HCT116 (cell line): ENCODE data around the gene LRRN1. TPM values are rescaled to one million over a fixed set of nuclear protein-coding genes. Genes with fewer than 3 reads are reported as not detected.

Experiments
- ATAC-seq: fragments of 200-7000 bp; cut with Tn5 transposase; 2 replicates; pipeline ENCODE4 v1.9.1; 2020; ENCODE audit warnings: mild to moderate bottlenecking, moderate library complexity
- BruUV-seq: library from RNA; stranded (reverse); fragments of 400-500 nt; replicated peaks from 2 replicates; lab custom pipeline; 2021; lab: Mats Ljungman, UMichigan
- CTCF ChIA-PET: fragments of 300-600 bp; sonication (Branson Sonifier 250); formaldehyde crosslinking; loops from one replicate; lab custom pipeline; 2021; ENCODE audit warnings: antibody characterized with exemption; lab: Charles Lee
- POLR2A ChIA-PET: fragments of 300-600, 350-600 bp; sonication (Branson Sonifier 250); formaldehyde crosslinking; loops from one replicate; lab custom pipeline; 2021; ENCODE audit warnings: antibody characterized with exemption; lab: Charles Lee
- RAD21 ChIA-PET, 2 experiments: fragments of 300-600 bp; sonication (Branson Sonifier 250); formaldehyde crosslinking; loops; one replicate each; lab custom pipeline; 2023; ENCODE audit warnings: low total read pairs in 2 of 2; ENCODE audit not compliant: uncharacterized antibody in 2 of 2, unreplicated experiment in 2 of 2, low non-redundant PET in 1 of 2; lab: Charles Lee
- DNase-seq: peaks from one replicate; pipeline ENCODE4 v3.0.0-alpha.2; 2010; ENCODE audit warnings: low read depth, low spot score
- H2AFZ ChIP-seq: fragments of 200-600 bp; shearing (Covaris generic), sonication (generic); 2 replicates; pipeline ENCODE4 v1.6.1; 2017; ENCODE audit warnings: low read depth, mixed run types, mixed read lengths, antibody characterized with exemption, low read length; ENCODE audit not compliant: poor library complexity, severe bottlenecking
- H3K27ac ChIP-seq: 2 replicates; pipeline ENCODE4 v1.5.1; 2012; ENCODE audit warnings: low read depth, low read length
- H3K27me3 ChIP-seq: fragments of 200-600 bp; sonication (generic); 2 replicates; pipeline ENCODE4 v1.6.1; 2016; ENCODE audit warnings: mixed run types, low read length, mixed read lengths; ENCODE audit not compliant: insufficient read depth
- H3K36me3 ChIP-seq, 2 experiments: fragments of 200-500 bp in 1 of 2; fragments of 200-600 bp in 1 of 2; sonication (Bioruptor generic) in 1 of 2; sonication (generic) in 1 of 2; 2 replicates each; pipeline versions ENCODE4 v1.5.1 to v1.6.1; 2014 to 2016; ENCODE audit warnings: low read length in 2 of 2, inconsistent platforms in 1 of 2, mixed read lengths in 1 of 2, mixed run types in 1 of 2; ENCODE audit not compliant: insufficient read depth in 2 of 2, control insufficient read depth in 1 of 2
- H3K4me1 ChIP-seq, 2 experiments: fragments of 200-600 bp in 1 of 2; sonication (generic) in 1 of 2; 2 replicates each; pipeline versions ENCODE4 v1.5.1 to v1.6.1; 2012 to 2017; ENCODE audit warnings: low read length in 2 of 2, inconsistent platforms in 1 of 2, mild to moderate bottlenecking in 1 of 2, mixed read lengths in 1 of 2, mixed run types in 1 of 2, moderate library complexity in 1 of 2; ENCODE audit not compliant: insufficient read depth in 2 of 2, control insufficient read depth in 1 of 2
- H3K4me2 ChIP-seq: fragments of 200-600 bp; sonication (generic); 2 replicates; pipeline ENCODE4 v1.6.1; 2017; ENCODE audit warnings: mixed run types, low read length, mixed read lengths
- H3K4me3 ChIP-seq, 2 experiments: fragments of 200-600 bp in 1 of 2; sonication (generic) in 1 of 2; replicated peaks in 1 of 2; 2 replicates each; pipeline ENCODE4 v1.5.1; 2011 to 2016; ENCODE audit warnings: low read length in 2 of 2, control low read depth in 1 of 2, low read depth in 1 of 2, mild to moderate bottlenecking in 1 of 2, mixed read lengths in 1 of 2, mixed run types in 1 of 2
- H3K79me2 ChIP-seq: fragments of 200-600 bp; sonication (generic); 2 replicates; pipeline ENCODE4 v1.6.1; 2017; ENCODE audit warnings: mild to moderate bottlenecking, mixed run types, low read length, moderate library complexity, mixed read lengths; ENCODE audit not compliant: insufficient read depth
- H3K9ac ChIP-seq: fragments of 200-600 bp; sonication (generic); 2 replicates; pipeline ENCODE4 v1.6.1; 2016; ENCODE audit warnings: low read length, mixed read lengths
- H3K9me2 ChIP-seq: fragments of 200-600 bp; sonication (generic), shearing (Covaris generic); 2 replicates; pipeline ENCODE4 v1.6.1; 2017; ENCODE audit warnings: mixed run types, mild to moderate bottlenecking, moderate library complexity; ENCODE audit not compliant: insufficient read depth
- H3K9me3 ChIP-seq, 2 experiments: fragments of 200-500 bp in 1 of 2; fragments of 200-600 bp in 1 of 2; sonication (Bioruptor generic) in 1 of 2; sonication (generic) in 1 of 2; 2 replicates each; pipeline ENCODE4 v1.6.1; 2014 to 2017; ENCODE audit warnings: low read length in 2 of 2, mixed read lengths in 2 of 2, inconsistent platforms in 1 of 2, low read depth in 1 of 2, mild to moderate bottlenecking in 1 of 2, mixed run types in 1 of 2, moderate library complexity in 1 of 2; ENCODE audit not compliant: control insufficient read depth in 1 of 2, insufficient read depth in 1 of 2
- H4K20me1 ChIP-seq: fragments of 200-600 bp; sonication (generic), shearing (Covaris generic); 2 replicates; pipeline ENCODE4 v1.6.1; 2017; ENCODE audit warnings: mixed run types, mild to moderate bottlenecking, moderate library complexity; ENCODE audit not compliant: insufficient read depth
- CBX3 ChIP-seq: IDR thresholded peaks from 2 replicates; pipeline ENCODE4 v1.6.1; 2012; ENCODE audit warnings: low read depth
- ELF1 ChIP-seq: IDR thresholded peaks from 2 replicates; pipeline ENCODE4 v1.6.1; 2012; ENCODE audit warnings: low read depth, borderline replicate concordance
- EZH2 ChIP-seq: fragments of 200-600 bp; sonication (generic); IDR thresholded peaks from 2 replicates; pipeline ENCODE4 v1.6.1; 2017; ENCODE audit warnings: antibody characterized with exemption, mixed run types
- EZH2phosphoT487 ChIP-seq: fragments of 200-600 bp; IDR thresholded peaks from 2 replicates; pipeline ENCODE4 v1.6.1; 2018; ENCODE audit warnings: antibody characterized with exemption, borderline replicate concordance
- POLR2A ChIP-seq: IDR thresholded peaks from 2 replicates; pipeline ENCODE4 v1.7.0; 2011; ENCODE audit warnings: borderline replicate concordance; ENCODE audit not compliant: insufficient read depth, insufficient read length; ENCODE audit errors: extremely low read depth
- POLR2AphosphoS5 ChIP-seq: IDR thresholded peaks from 2 replicates; pipeline ENCODE4 v1.6.1; 2011; ENCODE audit warnings: mild to moderate bottlenecking, low read depth, low read length, moderate library complexity
- REST ChIP-seq: IDR thresholded peaks from 2 replicates; pipeline ENCODE4 v1.6.1; 2012; ENCODE audit warnings: low read depth
- SIN3A ChIP-seq: IDR thresholded peaks from 2 replicates; pipeline ENCODE4 v1.6.1; 2012; ENCODE audit warnings: low read depth
- TCF7L2 ChIP-seq: IDR thresholded peaks from 2 replicates; pipeline ENCODE4 v1.7.0; 2011; ENCODE audit warnings: borderline replicate concordance, inconsistent platforms; ENCODE audit not compliant: insufficient read depth, insufficient read length; ENCODE audit errors: extremely low read depth
- intact Hi-C: fragments of 100-400 bp; cut with micrococcal nuclease; formaldehyde crosslinking; loops from 2 replicates; pipeline ENCODE4 v1.10.0; 2022
- total RNA-seq: library from RNA; stranded (reverse); gene quantifications from one replicate; pipeline ENCODE4 v1.2.1, GENCODE V29; 2021; ENCODE audit not compliant: unreplicated experiment

The LRRN1 gene
- total RNA-seq, 1 experiment from 2014 or later: 0.10 TPM

DNA sequence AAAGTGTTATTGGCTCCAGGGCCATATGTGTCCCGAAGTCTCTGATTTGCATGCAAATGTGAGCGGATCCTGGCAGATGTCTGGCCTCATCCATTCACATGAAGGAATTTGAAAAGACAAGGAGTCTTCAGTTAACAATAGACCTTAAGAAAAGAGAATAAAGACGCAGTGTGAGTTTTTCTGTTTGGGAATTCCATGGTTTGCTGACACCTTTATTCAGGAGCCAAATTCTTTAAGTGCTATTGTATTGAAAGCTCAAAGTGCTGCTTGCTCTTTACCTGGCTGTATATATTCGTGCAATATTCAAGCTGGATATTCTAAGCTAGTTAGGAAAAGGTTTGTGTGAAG is 2.2 kb downstream of the LRRN1 start:
- ATAC-seq (no peak), DNase-seq (no peak)
- Histone ChIP-seq H2AFZ (no peak overlapping the region), H3K4me1 (no peaks in the 10 kb centered on the region), H3K27ac (no peak overlapping the region), H3K4me3 (no peak overlapping the region), H3K36me3 (no peaks in the 10 kb centered on the region), H4K20me1 (no peaks in the 10 kb centered on the region), H3K4me2 (no peak overlapping the region), H3K9me3 (peaks cover 4 to 12% of the 10 kb centered on the region in 2 experiments; a peak in 2 of 4 replicates), H3K79me2 (no peaks in the 10 kb centered on the region), H3K27me3 (no peaks in the 10 kb centered on the region), H3K9me2 (no peaks in the 10 kb centered on the region), H3K9ac (no peak overlapping the region)
- ChIA-PET POLR2A (no interaction called here), RAD21 (no interaction called here), CTCF (no interaction called here)
- intact Hi-C loops: no loop called here
- no TSS peak for BruUV-seq
- no peak for TF ChIP-seq EZH2

- ATAC-seq: no peak
- H3K4me1 ChIP-seq: no peaks in the 10 kb centered on the region
- no peak for DNase-seq
- no peak overlapping the region for H3K9ac ChIP-seq
- no peaks in the 10 kb centered on the region for H3K36me3 ChIP-seq
- H3K4me3 ChIP-seq: no peak overlapping the region
- no peak overlapping the region for H3K27ac ChIP-seq
- no peak for TF ChIP-seq POLR2A
- no peak for TF ChIP-seq ELF1
- no peaks in the 10 kb centered on the region for H3K27me3 ChIP-seq
- POLR2A ChIA-PET: no interaction called here
- no peak overlapping the region for H2AFZ ChIP-seq
- no TSS peak for BruUV-seq
- intact Hi-C loops: no loop called here
- H3K9me3 ChIP-seq: peaks cover 4 to 12% of the 10 kb centered on the region in 2 experiments; a peak in 2 of 4 replicates
- H4K20me1 ChIP-seq: no peaks in the 10 kb centered on the region
- no peaks in the 10 kb centered on the region for H3K9me2 ChIP-seq
- no peak overlapping the region for H3K4me2 ChIP-seq
- CTCF ChIA-PET: no interaction called here
- H3K79me2 ChIP-seq: no peaks in the 10 kb centered on the region
- RAD21 ChIA-PET: no interaction called here
Measured at GRCh38 chr3:3802046-3802445, 2.8 kb downstream of the LRRN1 start.

- ChIA-PET CTCF (no interaction called here), POLR2A (no interaction called here), RAD21 (no interaction called here)
- DNase-seq (no peak), ATAC-seq (no peak)
- peaks cover 4 to 8% of the 10 kb centered on the region in 2 experiments; a peak in 2 of 4 replicates for H3K9me3 ChIP-seq
- no peak overlapping the region for H2AFZ ChIP-seq
- H3K4me3 ChIP-seq: no peak overlapping the region
- H3K79me2 ChIP-seq: no peaks in the 10 kb centered on the region
- intact Hi-C loops: no loop called here
- H3K9me2 ChIP-seq: no peaks in the 10 kb centered on the region
- H3K36me3 ChIP-seq: no peaks in the 10 kb centered on the region
- no peaks in the 10 kb centered on the region for H4K20me1 ChIP-seq
- no TSS peak for BruUV-seq
- no peaks in the 10 kb centered on the region for H3K4me1 ChIP-seq
- no peaks in the 10 kb centered on the region for H3K27me3 ChIP-seq
- H3K27ac ChIP-seq: no peak overlapping the region
- H3K9ac ChIP-seq: no peak overlapping the region
- H3K4me2 ChIP-seq: no peak overlapping the region
- TF ChIP-seq EZH2phosphoT487 (no peak), SIN3A (no peak), CBX3 (no peak), ELF1 (no peak), REST (no peak), POLR2AphosphoS5 (no peak), TCF7L2 (no peak)
Measured at GRCh38 chr3:3804560-3804959, 5.3 kb downstream of the LRRN1 start.
